Caco-2 (cell line): ENCODE data around the gene YES1. TPM values are rescaled to one million over a fixed set of nuclear protein-coding genes. Genes with fewer than 3 reads are reported as not detected.
A peak's percentile ranks its signal among the peaks of the same experiment; 100 is the strongest.

Experiments used
- BruUV-seq: library from RNA; stranded (reverse); fragments of 400-500 nt; replicated peaks from 2 replicates; lab custom pipeline; 2021; lab: Mats Ljungman, UMichigan
- CTCF ChIA-PET: fragments of 300-600 bp; sonication (Branson Sonifier 250); formaldehyde crosslinking; loops from one replicate; lab custom pipeline; 2022; ENCODE audit warnings: antibody characterized with exemption; lab: Charles Lee
- POLR2A ChIA-PET: fragments of 300-600 bp; sonication (Branson Sonifier 250); formaldehyde crosslinking; loops from one replicate; lab custom pipeline; 2022; ENCODE audit warnings: antibody characterized with exemption; lab: Charles Lee
- DNase-seq, 2 experiments: peaks; one replicate each; pipeline versions ENCODE4 v3.0.0 to v3.0.0-alpha.2; 2020 to 2022
- H3K27me3 ChIP-seq: replicated peaks from 2 replicates; pipeline ENCODE4 v1.6.0; 2011; ENCODE audit warnings: low read length; ENCODE audit not compliant: control insufficient read depth, insufficient read depth
- H3K36me3 ChIP-seq: 2 replicates; pipeline ENCODE4 v1.5.1; 2011; ENCODE audit warnings: low read length; ENCODE audit not compliant: control insufficient read depth, insufficient read depth
- H3K4me1 ChIP-seq: fragments of 250-450 bp; sonication (Bioruptor Pico); 2 replicates; pipeline ENCODE4 v1.5.1; 2020; ENCODE audit warnings: mild to moderate bottlenecking
- H3K4me3 ChIP-seq: 2 replicates; pipeline ENCODE4 v1.5.1; 2011; ENCODE audit warnings: low read depth, mild to moderate bottlenecking, control low read depth, low read length
- H3K9me3 ChIP-seq: fragments of 250-450 bp; sonication (Bioruptor Pico); 2 replicates; pipeline ENCODE4 v1.5.1; 2020; ENCODE audit warnings: mild to moderate bottlenecking, moderate library complexity
- H3K27ac Mint-ChIP-seq: one replicate; pipeline ENCODE4 v1.8.0; 2022; ENCODE audit warnings: mixed read lengths; ENCODE audit not compliant: unreplicated experiment
- H3K27me3 Mint-ChIP-seq: one replicate; pipeline ENCODE4 v1.8.0; 2022; ENCODE audit warnings: mixed read lengths; ENCODE audit not compliant: insufficient read depth, unreplicated experiment
- H3K36me3 Mint-ChIP-seq: one replicate; pipeline ENCODE4 v1.8.0; 2022; ENCODE audit warnings: mild to moderate bottlenecking, mixed read lengths; ENCODE audit not compliant: insufficient read depth, unreplicated experiment
- H3K4me1 Mint-ChIP-seq: one replicate; pipeline ENCODE4 v1.8.0; 2022; ENCODE audit warnings: low read depth, mixed read lengths; ENCODE audit not compliant: unreplicated experiment
- H3K4me3 Mint-ChIP-seq: one replicate; pipeline ENCODE4 v1.8.0; 2022; ENCODE audit warnings: mild to moderate bottlenecking, moderate library complexity, mixed read lengths; ENCODE audit not compliant: unreplicated experiment
- H3K9me3 Mint-ChIP-seq: one replicate; pipeline ENCODE4 v1.8.0; 2022; ENCODE audit warnings: mixed read lengths; ENCODE audit not compliant: unreplicated experiment
- CTCF ChIP-seq, 2 experiments: fragments of 200-600 bp in 1 of 2; IDR thresholded peaks; 1 replicate in 1 of 2; 2 replicates in 1 of 2; pipeline versions ENCODE4 v1.5.1 to v1.8.0; 2011 to 2022; ENCODE audit warnings: antibody characterized with exemption in 1 of 2, control low read depth in 1 of 2, inconsistent platforms in 1 of 2, low read depth in 1 of 2, low read length in 1 of 2, mild to moderate bottlenecking in 1 of 2, moderate library complexity in 1 of 2; ENCODE audit not compliant: insufficient read depth in 1 of 2, severe bottlenecking in 1 of 2, unreplicated experiment in 1 of 2
- intact Hi-C: fragments of 100-400 bp; cut with micrococcal nuclease; formaldehyde crosslinking; loops from one replicate; pipeline ENCODE4 v1.10.0; 2022; ENCODE audit not compliant: unreplicated experiment
- total RNA-seq: library from RNA; stranded (reverse); gene quantifications from 2 replicates; pipeline ENCODE4 v1.2.3, GENCODE V29; 2022

The YES1 gene
- total RNA-seq, 1 experiment from 2014 or later = 95.0 TPM

GRCh38 chr18:808086-808485 is 4.0 kb downstream of the YES1 start:
- POLR2A ChIA-PET = no interaction called here
- TF ChIP-seq CTCF (IDR thresholded peaks at IDR 0.05; ENCODE audit: insufficient read depth in 1 of 2, low read depth in 1 of 2, low read length in 1 of 2, severe bottlenecking in 1 of 2, unreplicated experiment in 1 of 2) = no peak

DNA sequence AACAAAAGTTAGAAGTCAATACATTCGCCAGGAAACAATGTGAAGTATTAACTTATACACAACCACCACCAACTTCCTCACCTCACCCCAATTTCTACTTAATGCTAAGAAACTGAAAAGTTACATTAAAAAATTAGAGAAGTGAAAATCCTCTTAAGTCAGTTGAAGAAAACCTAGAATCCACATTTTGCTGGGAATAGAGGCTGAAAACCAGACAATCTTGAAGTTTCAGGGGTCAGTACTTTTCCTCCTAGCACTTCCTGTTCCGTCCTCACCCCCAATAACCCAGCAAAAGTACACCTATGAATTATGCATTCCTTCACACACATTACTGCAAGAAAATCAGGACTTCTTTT is 6.3 kb downstream of the YES1 start:
- H3K4me3 ChIP-seq = no peak overlapping the region
- CTCF ChIA-PET = no interaction called here
- no peak overlapping the region for H3K4me3 Mint-ChIP-seq

More at GRCh38 chr18:808086-808485, 4.0 kb downstream of the YES1 start:
- Histone ChIP-seq H3K4me3 (no peak overlapping the region), H3K36me3 (no peaks in the 10 kb centered on the region), H3K9me3 (no peaks in the 10 kb centered on the region), H3K4me1 (0 out of 2 replicates have a peak, but pooled peaks cover 4% of the 10 kb centered on the region), H3K27me3 (no peaks in the 10 kb centered on the region)
- Mint-ChIP-seq H3K4me3 (no peak overlapping the region), H3K9me3 (no peaks in the 10 kb centered on the region), H3K4me1 (peaks cover 6% of the 10 kb centered on the region), H3K27me3 (no peaks in the 10 kb centered on the region), H3K36me3 (peaks cover 6% of the 10 kb centered on the region), H3K27ac (no peak overlapping the region)
- intact Hi-C loops = no loop called here
- no TSS peak for BruUV-seq
- no peak for DNase-seq
- CTCF ChIA-PET = no interaction called here

DNA sequence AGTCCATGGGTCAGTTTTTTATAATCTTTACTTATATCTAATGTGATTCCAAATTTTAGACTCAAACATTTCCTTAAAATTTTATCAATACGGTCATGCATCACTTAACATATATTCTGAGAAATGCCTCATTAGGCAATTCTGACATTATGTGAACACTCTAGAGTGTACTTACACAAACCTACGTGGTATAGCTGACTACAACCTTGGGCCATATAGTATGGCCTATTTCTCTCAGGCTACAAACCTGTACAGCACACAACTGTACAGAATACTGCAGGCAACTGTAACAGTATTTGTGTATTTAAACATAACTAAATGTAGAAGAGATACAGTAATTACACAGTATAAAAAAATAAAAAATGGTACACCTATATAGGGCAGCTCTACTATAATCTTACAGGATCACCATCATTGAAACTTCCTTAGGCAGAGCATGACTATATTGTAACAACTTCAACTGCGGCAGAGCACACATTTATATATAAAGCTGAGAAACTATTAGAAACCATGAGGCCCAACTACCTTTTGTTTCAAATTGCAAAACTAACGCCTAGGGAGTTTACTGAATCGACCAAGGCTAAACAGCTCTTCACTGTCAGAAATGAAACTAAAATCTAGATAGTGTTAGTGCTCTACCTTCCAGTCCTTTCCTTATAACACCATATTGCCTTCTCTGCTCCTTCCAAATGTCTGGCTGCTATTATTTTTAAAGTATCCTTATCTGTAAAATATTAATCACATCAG is 6.9 kb downstream of the YES1 start:
- no peaks in the 10 kb centered on the region for H3K9me3 Mint-ChIP-seq
- no peak for DNase-seq
- POLR2A ChIA-PET = interaction anchor here (0.5 kb wide), 1 partner anchor 35 kb away, joined by 8 read pairs; no protein-coding TSS in a partner anchor
- H3K27me3 Mint-ChIP-seq = no peaks in the 10 kb centered on the region
- intact Hi-C loops = no loop called here
- H3K27ac Mint-ChIP-seq = peak overlapping the region; percentile 46
- no peak overlapping the region for H3K4me3 ChIP-seq
- BruUV-seq = no TSS peak
- H3K9me3 ChIP-seq = no peaks in the 10 kb centered on the region
- no peaks in the 10 kb centered on the region for H3K36me3 Mint-ChIP-seq
- no peak overlapping the region for H3K4me3 Mint-ChIP-seq
- 0 out of 2 replicates have a peak, but pooled peaks cover 4% of the 10 kb centered on the region for H3K4me1 ChIP-seq
- no peaks in the 10 kb centered on the region for H3K36me3 ChIP-seq
- H3K27me3 ChIP-seq = no peaks in the 10 kb centered on the region
- CTCF ChIA-PET = no interaction called here
- H3K4me1 Mint-ChIP-seq = peaks cover 6% of the 10 kb centered on the region
- TF ChIP-seq CTCF (IDR thresholded peaks at IDR 0.05; ENCODE audit: insufficient read depth in 1 of 2, low read depth in 1 of 2, low read length in 1 of 2, severe bottlenecking in 1 of 2, unreplicated experiment in 1 of 2) = no peak

More for the DNA sequence above, 6.3 kb downstream of the YES1 start:
- no peaks in the 10 kb centered on the region for H3K27me3 ChIP-seq
- no peak for TF ChIP-seq CTCF (IDR thresholded peaks at IDR 0.05; ENCODE audit: insufficient read depth in 1 of 2, low read depth in 1 of 2, low read length in 1 of 2, severe bottlenecking in 1 of 2, unreplicated experiment in 1 of 2)
- H3K4me1 ChIP-seq = 0 out of 2 replicates have a peak, but pooled peaks cover 4% of the 10 kb centered on the region
- no peaks in the 10 kb centered on the region for H3K9me3 ChIP-seq
- Mint-ChIP-seq H3K27me3 (no peaks in the 10 kb centered on the region), H3K36me3 (no peaks in the 10 kb centered on the region), H3K27ac (peak overlapping the region; percentile 46), H3K9me3 (no peaks in the 10 kb centered on the region), H3K4me1 (peaks cover 6% of the 10 kb centered on the region)
- BruUV-seq = no TSS peak
- DNase-seq = no peak
- intact Hi-C loops = no loop called here
- POLR2A ChIA-PET = no interaction called here
- H3K36me3 ChIP-seq = no peaks in the 10 kb centered on the region
